HG03457 (cell line): Measurements from ENCODE around the gene THNSL1.
A peak's percentile ranks its signal among the peaks of the same experiment; 100 is the strongest.
"Not testable (repeated sequence)": the region's sequence is repeated elsewhere in the genome, so short reads cannot be mapped to it uniquely, and the experiment has no call there.

Experiments used
- ATAC-seq: cut with Tn5 transposase; IDR thresholded peaks from one replicate; pipeline ENCODE4 v1.9.1; 2021; ENCODE audit warnings: moderate number of reproducible peaks; ENCODE audit not compliant: unreplicated experiment

THNSL1 gene

DNA sequence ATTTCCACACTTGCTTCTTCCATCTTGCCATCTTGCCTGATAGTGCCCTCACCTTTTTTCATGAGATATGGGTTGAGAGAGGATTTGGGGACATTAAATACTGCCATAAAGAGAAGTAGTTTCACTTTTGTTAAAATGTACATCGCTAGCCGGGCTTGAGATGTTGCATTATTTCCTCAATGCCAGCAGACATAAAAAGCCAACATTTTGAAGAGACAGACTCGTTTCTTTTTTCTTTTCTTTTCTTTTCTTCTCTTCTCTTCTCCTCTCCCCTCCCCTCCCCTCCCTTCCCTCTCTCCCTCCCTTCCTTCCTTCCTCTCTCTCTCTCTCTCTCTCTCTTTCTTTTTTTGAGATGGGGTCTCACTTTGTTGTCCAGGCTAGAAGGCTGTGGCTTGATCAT is 18.4 kb upstream of the THNSL1 start:
- ATAC-seq: no peak

DNA sequence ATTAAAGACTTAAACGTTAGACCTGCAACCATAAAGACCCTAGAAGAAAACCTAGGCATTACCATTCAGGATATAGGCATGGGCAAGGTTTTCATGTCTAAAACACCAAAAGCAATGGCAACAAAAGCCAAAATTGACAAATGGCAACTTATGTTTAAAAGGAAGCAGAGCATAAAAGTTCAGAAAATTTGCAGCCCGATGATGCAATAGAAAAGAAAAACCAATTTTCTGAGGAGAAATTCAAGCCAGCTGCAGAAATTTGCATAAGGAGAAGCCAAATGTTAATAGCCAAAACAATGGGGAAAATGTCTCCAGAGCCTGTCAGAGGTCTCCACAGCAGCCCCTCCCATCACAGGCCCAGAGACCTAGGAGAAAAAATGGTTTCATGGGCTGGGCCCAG is 4.8 kb upstream of the THNSL1 start:
- ATAC-seq: not testable (repeated sequence)

DNA sequence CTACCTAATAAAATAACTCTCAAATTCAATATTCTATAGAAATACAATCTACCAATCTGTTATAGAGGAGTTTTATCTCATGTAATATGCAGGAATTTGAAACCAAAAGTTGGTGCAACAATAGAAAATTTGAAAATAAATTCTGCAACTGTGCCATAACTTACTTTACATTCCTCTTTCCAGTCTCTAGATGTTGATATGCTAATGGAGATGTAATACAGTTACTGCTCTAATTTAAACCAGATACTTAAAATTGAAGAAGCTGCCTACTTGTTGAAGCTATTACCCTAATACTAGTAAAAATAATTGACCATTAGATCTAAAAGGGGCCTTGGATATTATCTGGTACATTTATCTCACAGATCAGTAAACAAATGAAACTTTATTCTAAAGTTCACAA is 1.8 kb upstream of the THNSL1 start:
- no peak for ATAC-seq

DNA sequence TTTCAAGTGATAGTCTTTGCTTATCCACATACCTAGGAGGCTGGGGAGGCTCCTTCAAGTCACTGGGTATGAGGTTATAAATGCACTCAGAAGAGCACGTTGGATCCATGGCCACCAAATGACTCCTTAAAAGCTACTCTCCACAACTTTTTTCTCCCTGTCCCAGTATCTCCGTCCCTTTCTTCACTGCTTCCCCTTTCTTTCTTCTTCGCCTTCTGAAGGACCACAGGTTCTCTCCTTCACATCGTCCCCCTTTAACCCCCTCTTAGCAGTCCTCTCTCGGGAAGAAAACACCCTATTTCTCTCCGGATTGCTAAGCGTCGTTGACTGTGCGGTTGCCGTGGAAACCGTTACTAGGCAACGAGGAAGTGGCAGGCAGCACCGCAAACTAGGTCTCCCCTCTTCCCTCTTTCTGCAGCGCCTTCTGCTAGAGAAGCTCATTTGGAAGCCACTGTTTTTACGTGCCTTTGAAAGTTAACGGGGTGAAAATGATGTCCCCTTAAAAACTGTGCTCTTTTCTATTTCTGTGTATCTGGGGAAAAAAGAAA is 510 bp upstream of the THNSL1 start, which contains the start of gene ENKUR:
Gene ENKUR (minus strand): TSS at position 331 of the 548 bp plus-strand sequence. CDS start 222 bp downstream, at position 109.
- ATAC-seq: peak; percentile 50

DNA sequence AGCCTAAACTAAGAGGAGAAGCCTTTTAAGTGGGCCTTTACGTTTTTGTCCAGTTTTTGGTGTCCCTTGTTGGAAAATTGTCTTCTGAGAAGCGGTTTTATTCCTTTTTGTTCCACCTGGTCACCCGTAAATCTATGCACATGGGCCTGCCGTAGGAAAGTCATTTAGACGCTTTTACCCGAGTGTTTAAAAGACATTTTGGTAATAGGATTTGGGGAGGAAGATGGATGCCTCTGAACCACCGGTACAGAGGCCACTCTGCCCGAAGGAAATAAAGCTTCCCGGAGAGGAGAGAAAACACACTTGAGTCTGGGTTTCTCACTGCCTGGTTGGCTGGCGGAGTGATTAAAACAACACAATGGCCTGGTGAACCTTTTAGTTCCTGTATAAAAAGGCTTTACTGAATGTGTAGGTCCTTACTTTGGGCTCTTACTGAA is 760 bp downstream of the THNSL1 start:
- peak; percentile 1 for ATAC-seq

DNA sequence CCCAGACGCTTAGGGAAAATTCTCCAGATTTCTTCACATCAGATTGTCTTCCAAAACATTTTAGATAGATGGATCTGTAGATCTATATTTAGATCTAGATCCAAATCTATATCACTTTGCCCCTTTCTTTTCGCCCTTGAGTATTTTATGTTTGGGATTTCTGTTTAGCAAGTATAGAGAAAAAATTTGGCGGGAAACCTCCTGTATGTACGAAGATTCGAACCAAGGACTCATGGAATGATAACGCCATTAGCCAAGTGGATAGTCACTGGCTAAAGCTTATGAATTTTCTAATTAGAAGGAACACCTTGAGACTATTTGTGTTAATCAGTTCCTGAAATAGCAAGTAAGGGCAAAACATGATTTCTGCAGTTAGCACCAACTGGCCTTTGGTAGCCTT is 1.2 kb downstream of the THNSL1 start:
- no peak for ATAC-seq

DNA sequence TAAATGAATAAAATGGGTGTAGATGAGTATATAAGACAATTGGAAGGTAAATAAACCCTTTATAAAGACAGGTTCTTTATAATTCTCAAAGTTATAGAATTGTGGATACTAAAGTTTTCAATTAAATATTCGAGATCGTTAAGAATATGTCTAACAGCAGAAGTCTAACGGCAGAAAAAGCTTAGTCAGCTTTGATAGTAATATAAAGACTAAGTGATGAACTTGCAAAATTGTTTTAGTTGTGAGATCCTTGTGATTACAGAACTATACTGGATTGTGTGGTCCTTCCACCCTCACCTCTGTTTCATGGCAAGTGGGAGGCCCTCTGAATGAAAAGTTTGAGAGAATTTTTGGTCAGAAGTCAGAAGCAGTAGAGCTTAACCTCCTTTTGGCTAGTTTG is 2.3 kb downstream of the THNSL1 start:
- no peak for ATAC-seq

DNA sequence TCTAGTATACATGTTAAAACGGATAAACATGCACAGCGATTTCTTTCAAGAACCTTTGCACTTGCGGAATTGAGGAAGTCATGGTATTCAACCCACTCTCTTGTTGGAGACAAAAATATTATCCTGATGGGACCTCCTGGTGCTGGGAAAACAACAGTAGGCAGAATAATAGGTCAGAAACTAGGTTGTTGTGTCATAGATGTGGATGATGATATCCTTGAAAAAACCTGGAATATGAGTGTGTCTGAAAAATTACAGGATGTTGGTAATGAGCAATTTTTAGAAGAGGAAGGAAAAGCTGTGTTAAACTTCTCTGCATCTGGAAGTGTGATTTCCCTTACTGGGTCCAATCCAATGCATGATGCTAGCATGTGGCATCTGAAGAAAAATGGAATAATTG is 6.9 kb downstream of the THNSL1 start:
- no peak for ATAC-seq

DNA sequence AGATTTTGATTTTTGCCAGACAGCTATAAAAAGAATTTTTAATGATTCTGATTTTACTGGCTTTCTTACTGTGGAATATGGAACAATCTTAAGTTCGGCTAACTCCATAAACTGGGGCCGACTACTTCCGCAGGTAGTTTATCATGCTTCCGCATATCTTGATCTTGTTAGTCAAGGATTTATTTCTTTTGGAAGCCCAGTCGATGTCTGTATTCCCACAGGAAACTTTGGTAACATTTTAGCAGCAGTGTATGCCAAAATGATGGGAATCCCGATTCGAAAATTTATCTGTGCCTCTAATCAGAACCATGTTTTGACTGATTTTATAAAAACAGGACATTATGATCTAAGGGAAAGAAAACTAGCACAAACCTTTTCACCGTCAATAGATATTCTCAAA is 8.1 kb downstream of the THNSL1 start:
- ATAC-seq: no peak

DNA sequence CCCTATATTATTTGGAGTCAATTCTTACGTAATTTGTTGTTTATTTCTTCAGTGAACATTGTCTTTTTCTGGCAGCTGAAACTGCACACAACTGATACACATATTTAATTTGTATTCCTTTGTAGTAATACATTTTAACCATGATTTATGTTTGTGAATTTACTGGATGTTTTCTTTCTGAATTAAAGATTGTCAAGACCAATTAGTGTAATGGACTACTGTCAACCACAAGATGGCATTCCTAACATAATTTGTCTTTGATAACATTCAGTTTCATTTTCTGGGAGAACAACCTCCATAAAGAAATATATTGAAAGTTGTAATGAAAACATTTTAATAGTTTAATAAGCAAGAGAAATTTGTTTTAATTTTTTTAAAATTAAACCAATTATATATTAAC is 10.1 kb downstream of the THNSL1 start:
- ATAC-seq: no peak

DNA sequence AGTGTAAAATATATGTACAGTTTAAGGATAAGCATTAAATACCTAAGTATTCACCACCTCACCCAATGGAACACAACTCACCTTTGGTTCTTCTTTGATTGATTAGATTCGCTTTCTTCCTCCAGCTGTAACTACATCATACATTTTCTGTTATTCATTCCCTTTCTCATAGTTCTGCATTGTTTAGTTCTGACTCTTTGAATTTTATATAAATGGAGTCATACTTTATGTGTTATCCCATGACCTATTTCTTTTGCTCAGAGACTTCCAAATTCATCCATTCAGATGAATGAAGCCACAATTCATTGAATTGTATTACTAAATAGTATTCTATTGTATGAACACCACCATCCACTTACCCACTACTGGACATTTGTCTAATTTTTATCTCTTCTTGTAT is 12.3 kb downstream of the THNSL1 start:
- ATAC-seq: no peak

DNA sequence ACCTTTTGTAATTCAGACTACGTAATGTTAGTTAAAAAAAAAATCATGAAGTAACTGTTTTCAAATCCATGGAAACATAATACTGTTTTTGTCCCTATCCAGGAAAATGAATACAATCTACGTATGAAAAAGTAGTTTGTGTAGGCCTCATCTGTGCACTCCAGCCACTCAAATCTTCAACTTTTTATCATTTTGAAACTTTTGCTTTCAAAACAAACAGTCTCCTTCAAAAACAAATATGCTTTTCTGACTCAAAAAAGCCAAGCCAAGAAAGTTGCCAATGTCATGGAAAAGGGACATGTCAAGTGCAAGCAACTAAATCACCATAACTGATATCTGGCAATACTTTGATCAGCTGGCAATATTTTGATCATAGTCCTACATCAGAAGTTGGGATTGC is 13.1 kb downstream of the THNSL1 start:
- no peak for ATAC-seq

DNA sequence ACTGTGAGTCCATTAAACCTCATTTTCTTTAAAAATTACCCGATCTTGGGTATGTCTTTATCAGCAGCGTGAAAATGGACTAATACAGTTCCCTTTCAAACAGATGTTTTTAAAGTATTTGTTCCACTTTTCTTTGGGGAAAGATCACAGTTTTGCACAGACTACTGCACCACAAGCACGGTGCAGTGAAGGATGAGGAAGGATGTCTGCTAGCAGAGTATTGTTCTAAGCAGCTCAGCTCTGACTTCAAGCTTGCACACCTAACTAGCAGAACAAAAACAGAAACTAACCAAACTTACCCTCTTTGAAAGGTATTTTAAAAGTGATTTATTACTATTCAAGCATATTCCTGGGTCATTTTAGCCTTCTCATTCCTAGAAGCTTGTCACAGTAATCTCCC is 20.0 kb downstream of the THNSL1 start:
- ATAC-seq: no peak

DNA sequence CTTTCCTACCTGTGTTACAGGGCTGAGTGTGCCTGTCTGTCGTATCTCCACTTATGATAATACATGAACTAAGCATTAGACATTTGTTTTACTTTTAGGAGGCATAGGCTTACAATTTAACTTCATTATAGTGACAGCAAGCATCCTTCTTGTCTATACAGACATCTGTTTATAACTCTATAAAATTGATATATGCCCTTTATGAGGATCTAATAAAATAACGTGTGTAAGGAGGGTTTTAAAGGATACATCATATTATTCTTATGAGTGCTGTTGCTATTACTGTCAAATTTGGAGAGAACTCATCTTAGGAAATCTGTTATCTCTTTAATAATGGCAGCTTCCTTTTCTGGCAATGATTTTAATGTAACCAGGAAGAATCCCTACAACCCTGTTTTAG is 21.9 kb downstream of the THNSL1 start:
- no peak for ATAC-seq

DNA sequence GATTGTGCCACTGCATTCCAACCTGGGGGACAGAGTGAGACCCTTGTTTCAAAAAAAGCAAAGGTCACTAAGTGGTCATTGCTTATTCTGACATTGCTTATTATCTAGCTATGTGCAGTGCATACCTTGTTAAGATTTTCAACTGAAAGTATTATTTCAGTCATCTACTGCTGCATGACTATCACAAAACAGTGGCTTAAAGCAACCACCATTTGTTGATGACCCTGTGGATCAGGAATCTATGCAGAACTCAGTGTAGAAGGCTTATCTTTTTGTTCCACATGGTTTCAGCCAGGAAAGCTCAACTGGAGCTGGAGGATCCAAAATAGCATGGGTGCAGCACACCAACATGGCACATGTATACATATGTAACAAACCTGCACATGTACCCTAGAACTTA is 23.1 kb downstream of the THNSL1 start:
- no peak for ATAC-seq

DNA sequence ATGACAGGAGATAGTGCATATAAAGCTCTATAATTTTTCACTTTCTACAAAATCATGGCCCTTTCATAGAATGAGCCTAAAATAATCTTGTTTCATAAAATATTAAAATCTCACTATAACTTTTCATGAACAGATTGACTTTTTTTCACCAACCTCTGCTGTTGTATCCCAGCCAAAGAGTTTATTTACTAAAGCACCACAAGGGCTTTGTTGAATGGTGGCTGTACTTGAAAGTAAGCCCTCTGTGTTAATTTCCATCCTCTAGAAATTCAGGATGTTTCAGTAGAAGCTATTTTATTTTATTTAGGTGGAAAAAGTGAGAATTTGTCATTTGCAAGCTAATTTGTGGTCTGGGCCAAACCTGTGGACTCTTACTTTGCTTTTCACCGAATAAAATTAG is 30.2 kb downstream of the THNSL1 start:
- ATAC-seq: no peak

DNA sequence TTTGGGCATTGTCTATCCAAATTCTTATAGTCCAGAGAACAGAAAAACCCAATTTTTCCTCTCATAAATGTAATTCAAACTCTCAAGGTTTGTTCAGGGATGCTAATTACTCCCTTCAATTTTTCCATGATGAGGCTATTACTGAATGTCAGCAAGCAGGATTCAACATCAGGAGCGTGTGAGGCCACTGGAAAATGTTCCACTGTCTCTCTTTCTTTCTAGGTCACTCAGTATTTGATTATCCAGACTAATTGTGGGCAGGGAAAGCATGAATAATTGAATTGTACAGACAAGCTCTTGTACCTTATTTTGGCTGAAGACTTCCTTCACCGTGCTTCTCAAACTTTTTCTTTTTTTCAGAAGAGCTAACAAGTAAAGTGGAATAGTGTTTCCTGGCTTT is 30.7 kb downstream of the THNSL1 start:
- no peak for ATAC-seq

DNA sequence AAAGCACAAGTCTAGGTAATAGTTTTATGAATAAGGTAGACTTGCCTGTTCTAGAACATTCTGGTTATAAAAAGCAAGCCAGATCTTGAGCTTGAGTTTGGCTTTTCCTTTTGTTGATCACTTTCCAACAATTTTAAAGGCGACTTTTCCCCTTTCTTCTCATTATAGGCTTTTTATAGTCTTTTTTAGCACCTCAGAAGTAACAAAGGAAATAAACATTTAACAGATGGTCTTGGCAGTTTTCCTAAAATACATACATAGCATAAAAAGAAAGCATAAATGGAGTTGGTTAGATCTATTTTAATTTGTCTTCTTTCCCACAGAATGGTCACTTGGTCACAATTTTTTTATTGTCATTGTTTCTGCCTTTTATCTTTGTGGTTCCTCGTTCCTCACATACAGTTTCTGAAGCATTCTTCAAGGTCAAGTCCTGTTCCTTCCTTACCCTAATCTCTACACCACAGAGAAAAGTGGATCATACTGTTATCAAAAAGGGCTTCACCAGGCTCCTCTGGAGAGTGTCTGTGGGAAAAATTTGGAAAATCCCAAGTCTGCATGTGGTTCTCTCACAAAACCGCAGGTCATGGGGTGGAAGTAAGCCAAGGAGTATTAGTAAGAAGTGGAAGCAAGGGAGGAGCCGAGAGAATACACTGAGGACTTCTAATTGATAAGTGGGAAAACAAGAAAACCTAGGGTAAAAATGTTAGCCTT is 31.3 kb downstream of the THNSL1 start:
- no peak for ATAC-seq

DNA sequence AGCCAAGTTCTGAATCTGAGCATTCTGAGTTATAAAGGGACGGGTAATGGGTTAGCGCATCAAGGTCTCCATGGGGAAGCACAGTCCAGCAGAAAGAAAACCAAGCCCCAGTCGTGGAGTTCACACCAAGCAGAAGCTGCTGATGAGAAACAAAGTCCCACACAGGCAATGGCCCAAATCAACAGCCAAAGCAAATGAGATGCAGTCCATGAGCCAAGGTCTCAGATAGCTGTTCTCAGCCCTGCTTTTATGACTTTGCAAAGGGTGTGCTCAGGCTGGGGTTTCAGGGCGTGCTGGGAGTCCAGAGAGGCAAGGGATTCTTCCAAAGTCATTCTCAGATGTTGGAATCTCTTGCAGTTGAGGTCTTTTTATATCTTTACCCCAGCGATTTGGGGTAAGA is 32.0 kb downstream of the THNSL1 start:
- no peak for ATAC-seq

DNA sequence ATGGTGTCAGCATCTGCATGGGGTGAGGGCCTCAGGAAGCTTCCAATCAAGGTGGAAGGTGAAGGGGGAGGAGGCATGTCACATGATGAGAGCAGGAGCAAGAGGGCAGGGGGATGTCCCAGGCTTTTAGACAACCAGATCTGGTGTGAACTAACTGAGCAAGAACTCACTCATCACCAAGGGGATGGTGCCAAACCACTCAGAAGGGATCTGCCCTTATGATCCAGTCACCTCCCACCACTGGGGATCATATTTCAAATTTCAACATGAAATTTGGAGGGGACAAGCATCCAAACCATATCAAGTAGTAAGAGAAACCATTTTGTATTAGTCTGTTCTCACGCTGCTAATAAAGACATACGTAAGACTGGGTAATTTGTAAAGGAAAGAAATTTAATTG is 33.6 kb downstream of the THNSL1 start:
- no peak for ATAC-seq

DNA sequence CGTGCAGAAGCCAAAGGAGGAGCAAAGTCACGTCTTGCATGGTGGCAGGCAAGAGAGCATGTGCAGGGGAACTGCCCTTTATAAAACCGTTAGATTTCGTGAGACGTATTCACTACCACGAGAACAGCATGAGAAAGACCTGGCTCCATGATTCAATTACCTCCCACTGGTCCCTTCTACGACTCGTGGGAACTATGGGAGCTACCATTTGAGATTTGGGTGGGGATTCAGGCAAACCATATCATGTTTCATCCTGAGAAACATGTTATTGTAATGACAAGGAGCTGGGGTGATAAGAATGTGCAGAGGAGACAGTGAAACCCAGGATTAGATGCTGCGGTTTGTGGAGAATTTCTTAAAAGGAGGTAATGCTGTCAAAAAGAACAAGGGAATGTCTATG is 34.0 kb downstream of the THNSL1 start:
- ATAC-seq: no peak

DNA sequence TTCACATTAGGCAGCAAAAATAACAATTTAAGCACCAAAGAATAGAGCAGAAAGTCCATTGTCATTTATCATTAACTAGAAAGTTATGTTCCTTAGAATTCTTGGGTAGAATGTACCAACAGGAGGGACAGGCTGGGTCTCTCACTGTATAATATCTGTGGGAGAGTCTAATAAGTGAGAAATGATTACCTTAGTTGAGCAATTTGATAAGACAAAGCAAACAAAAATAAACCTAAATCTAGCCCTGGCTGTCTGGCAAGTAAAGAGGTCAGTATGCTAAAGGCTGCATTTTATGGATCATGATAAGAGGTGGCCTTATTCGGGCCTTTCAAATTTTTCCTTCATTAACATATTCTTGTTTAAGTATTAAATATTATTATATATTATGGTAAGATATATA is 35.6 kb downstream of the THNSL1 start:
- ATAC-seq: no peak

DNA sequence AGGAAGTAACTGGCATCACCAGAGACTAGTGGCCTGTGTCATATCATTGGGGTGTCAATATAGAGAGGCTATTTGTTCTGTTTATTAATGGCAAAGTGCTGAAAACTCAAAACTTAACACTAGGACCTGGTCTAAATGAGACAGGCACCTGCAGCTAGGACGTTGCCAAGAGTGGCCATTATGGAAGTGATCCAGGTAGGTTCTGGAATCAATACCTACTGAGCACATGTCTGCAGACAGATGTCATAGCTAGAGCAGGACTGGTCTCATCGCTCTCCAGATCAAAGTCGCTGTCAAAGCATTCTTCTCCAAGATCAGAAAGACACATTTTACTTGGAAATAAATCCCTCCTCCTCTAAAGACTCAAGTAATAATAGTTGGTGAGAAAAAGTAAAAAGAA is 40.3 kb downstream of the THNSL1 start:
- no peak for ATAC-seq
